ENCODE measurements around the gene FBXW7. TPM values are rescaled to one million over a fixed set of nuclear protein-coding genes. Genes with fewer than 3 reads are reported as not detected.

The FBXW7 gene
- total and polyA plus RNA-seq, 2 of the 8 experiments (the other 6 are each of a cell fraction or from before 2014, with no cell fraction given), result 6.0 to 26.7 TPM

DNA sequence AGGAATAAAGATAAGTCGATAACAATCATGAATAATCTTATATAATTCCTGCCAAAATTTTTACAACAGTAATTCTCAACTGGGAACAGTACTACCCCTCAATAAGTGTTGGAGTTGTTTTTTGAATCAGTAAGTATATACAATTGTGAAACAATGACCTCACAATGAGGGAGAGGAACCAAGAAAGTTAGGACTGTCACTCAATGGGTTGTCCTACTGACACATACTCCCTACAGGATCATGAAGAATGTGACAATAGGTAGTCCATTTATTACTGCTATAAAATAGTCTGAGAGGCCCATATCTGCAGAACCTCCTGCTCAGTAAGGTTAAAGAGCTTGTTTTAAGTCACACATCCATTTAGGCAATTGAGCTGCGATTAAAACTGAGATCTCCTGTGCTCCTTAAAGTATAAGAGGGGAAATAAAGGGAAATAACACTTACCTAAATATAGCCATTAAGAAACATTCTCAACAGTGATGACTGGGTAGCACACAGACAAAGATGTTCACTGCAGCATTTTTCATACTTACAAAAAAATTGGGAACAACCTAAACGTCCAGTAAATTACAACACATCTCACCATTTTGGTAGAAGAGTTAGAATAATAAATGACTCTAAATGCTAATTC, 26.2 kb downstream of the FBXW7 start:
- Histone ChIP-seq H2BK5ac (ENCODE audit: low read depth, low read length) (no peak overlapping the region), H2BK20ac (ENCODE audit: low read length) (no peak overlapping the region), H3K9ac (replicated peaks in 1 of 4; ENCODE audit: extremely low read depth in 1 of 4, low read depth in 3 of 4, low read length in 3 of 4) (no peak overlapping the region), H3K27me3 (replicated peaks in 1 of 4; ENCODE audit: control insufficient read depth in 3 of 4, extremely low read depth in 1 of 4, insufficient read depth in 3 of 4, low read length in 3 of 4) (no peaks in the 10 kb centered on the region), H2BK15ac (ENCODE audit: low read length) (no peak overlapping the region), H4K5ac (ENCODE audit: insufficient read length, low read depth, low read length) (no peak overlapping the region), H3K56ac (replicated peaks; ENCODE audit: insufficient read length, low read depth, low read length) (no peak overlapping the region), H3K36me3 (ENCODE audit: control insufficient read depth in 2 of 4, insufficient read depth in 4 of 4, low read length in 3 of 4) (no peaks in the 10 kb centered on the region), H3K79me2 (ENCODE audit: control insufficient read depth in 1 of 2, insufficient read depth in 2 of 2, low read length in 2 of 2) (peaks cover 0 to 79% of the 10 kb centered on the region in 2 experiments; a peak in 2 of 4 replicates), H4K8ac (ENCODE audit: extremely low read depth, insufficient read depth, low read length) (no peak overlapping the region), H3K18ac (ENCODE audit: extremely low read depth, low read length) (no peak overlapping the region), H4K91ac (replicated peaks; ENCODE audit: insufficient read length, low read length) (no peak overlapping the region), H4K20me1 (replicated peaks in 1 of 2; ENCODE audit: control insufficient read depth in 1 of 2, insufficient read depth in 2 of 2, low read length in 2 of 2) (peaks cover 0 to 6% of the 10 kb centered on the region in 2 experiments), H3K14ac (ENCODE audit: insufficient read length) (no peak overlapping the region), H3K4me2 (ENCODE audit: insufficient read depth in 1 of 2, low read depth in 2 of 2, low read length in 2 of 2) (no peak overlapping the region), H3K27ac (ENCODE audit: low read depth, low read length) (no peak overlapping the region), H2BK12ac (ENCODE audit: low read depth, low read length) (no peak overlapping the region), H3K23ac (ENCODE audit: insufficient read length) (no peak overlapping the region), H2BK120ac (replicated peaks; ENCODE audit: low read depth, low read length) (no peak overlapping the region), H3K23me2 (ENCODE audit: low read depth, low read length) (no peaks in the 10 kb centered on the region), H2AFZ (ENCODE audit: low read length) (no peak overlapping the region), H3K4ac (replicated peaks; ENCODE audit: insufficient read length, low read depth, low read length) (no peak overlapping the region), H3K4me3 (ENCODE audit: extremely low read depth in 1 of 4, insufficient read depth in 2 of 4, low read depth in 3 of 4, low read length in 4 of 4) (no peak overlapping the region), H3K9me3 (ENCODE audit: insufficient read depth in 2 of 2, low read depth in 1 of 2, low read length in 1 of 2) (no peaks in the 10 kb centered on the region), H3K79me1 (ENCODE audit: low read depth, low read length) (no peaks in the 10 kb centered on the region; the same call in 1 of the 2 replicates), H3K4me1 (replicated peaks in 1 of 4; ENCODE audit: control insufficient read depth in 3 of 4, insufficient read depth in 4 of 4, low read length in 3 of 4) (peaks cover 0 to 7% (median 4%) of the 10 kb centered on the region in 4 experiments; a peak in 4 of 7 replicates), H2AK5ac (ENCODE audit: low read depth, low read length) (no peak overlapping the region)
- POLR2A ChIA-PET (ENCODE audit: partially characterized antibody), result interaction anchor here (0.9 kb wide), 1 partner anchor 8 kb away, joined by 3 read pairs; no protein-coding TSS in a partner anchor
- no peak for FAIRE-seq
- WGBS, 2 experiments (ENCODE audit: extremely low coverage in 1 of 2, insufficient coverage in 1 of 2, insufficient read length in 1 of 2, insufficient replicate concordance in 2 of 2, low coverage in 1 of 2, low lambda C conversion rate in 2 of 2, missing lambda C conversion rate in 1 of 2), result 88% methylated on average over 3 of the region's 3 CpGs; no CpG with 5 or more reads in 1 of the 2 experiments
- CTCF ChIA-PET (ENCODE audit: partially characterized antibody), result interaction anchor here (0.6 kb wide), 1 partner anchor 108 kb away, joined by 3 read pairs; no protein-coding TSS in a partner anchor
- no peak for DNase-seq (ENCODE audit: low read depth in 1 of 2, low spot score in 2 of 2)
- TF ChIP-seq RBBP5 (IDR thresholded peaks at IDR 0.05; ENCODE audit: borderline replicate concordance, low read depth, low read length) (no peak), KDM4A (IDR thresholded peaks at IDR 0.05; ENCODE audit: low read depth, low read length, severe bottlenecking) (no peak), EZH2 (IDR thresholded peaks at IDR 0.05; ENCODE audit: low read depth, low read length, severe bottlenecking) (no peak), CBX5 (IDR thresholded peaks at IDR 0.05; ENCODE audit: low read depth, low read length) (no peak), SP4 (IDR thresholded peaks at IDR 0.05; ENCODE audit: low read length) (no peak), CEBPB (IDR thresholded peaks at IDR 0.05; ENCODE audit: low read depth, low read length) (no peak), NRF1 (IDR thresholded peaks at IDR 0.05; ENCODE audit: low read depth, low read length) (no peak), SIRT6 (IDR thresholded peaks at IDR 0.05; ENCODE audit: low read length) (no peak), TCF12 (IDR thresholded peaks at IDR 0.05; ENCODE audit: low read depth, low read length) (no peak), TEAD4 (IDR thresholded peaks at IDR 0.05; ENCODE audit: low read depth, low read length) (no peak), SAP30 (IDR thresholded peaks at IDR 0.05; ENCODE audit: insufficient read depth, insufficient replicate concordance, low read length) (no peak), SRF (IDR thresholded peaks at IDR 0.05; ENCODE audit: low read depth, low read length) (no peak), POLR2AphosphoS5 (IDR thresholded peaks at IDR 0.05; ENCODE audit: low read depth, low read length) (no peak)
- TF ChIP-seq, protein P1, sequence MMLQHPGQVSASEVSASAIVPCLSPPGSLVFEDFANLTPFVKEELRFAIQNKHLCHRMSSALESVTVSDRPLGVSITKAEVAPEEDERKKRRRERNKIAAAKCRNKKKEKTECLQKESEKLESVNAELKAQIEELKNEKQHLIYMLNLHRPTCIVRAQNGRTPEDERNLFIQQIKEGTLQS (IDR thresholded peaks at IDR 0.05; ENCODE audit: insufficient read depth, low read depth, low read length), result no peak
